IPS-20b (cell line): ENCODE data around the gene LIN37.
"Not testable (repeated sequence)": the region's sequence is repeated elsewhere in the genome, so short reads cannot be mapped to it uniquely, and the experiment has no call there.

Experiments used
- H3K27ac ChIP-seq: one replicate; pipeline ENCODE4 v1.5.1; 2013; ENCODE audit warnings: low read length
- H3K27me3 ChIP-seq: 2 replicates; pipeline ENCODE4 v1.6.1; 2013; ENCODE audit warnings: mild to moderate bottlenecking, low read length, inconsistent platforms; ENCODE audit not compliant: insufficient read depth
- H3K36me3 ChIP-seq: 2 replicates; pipeline ENCODE4 v1.6.1; 2013; ENCODE audit warnings: low read depth, mild to moderate bottlenecking, inconsistent platforms, low read length, moderate library complexity; ENCODE audit not compliant: insufficient read depth
- H3K4me1 ChIP-seq: 2 replicates; pipeline ENCODE4 v1.6.1; 2013; ENCODE audit warnings: mild to moderate bottlenecking, control low read depth, inconsistent platforms, low read length, moderate library complexity; ENCODE audit not compliant: insufficient read depth
- H3K4me3 ChIP-seq: 2 replicates; pipeline ENCODE4 v1.5.1; 2013; ENCODE audit warnings: mild to moderate bottlenecking, low read length, inconsistent platforms
- H3K9ac ChIP-seq: 2 replicates; pipeline ENCODE4 v1.6.1; 2013; ENCODE audit warnings: low read depth, mild to moderate bottlenecking, inconsistent platforms, low read length, moderate library complexity
- H3K9me3 ChIP-seq: 2 replicates; pipeline ENCODE4 v1.6.1; 2013; ENCODE audit warnings: mild to moderate bottlenecking, low read depth, low read length, inconsistent platforms; ENCODE audit not compliant: insufficient read depth

Gene LIN37

GRCh38 chr19:35757749-35758608, 9.6 kb downstream of the LIN37 start, which contains the start of gene PROSER3:
Gene PROSER3, plus strand, starts transcription at chr19:35758176. Its CDS starts 40 bp downstream, at chr19:35758216.
- peaks cover 22% of the 10 kb centered on the region for H3K36me3 ChIP-seq
- H3K4me3 ChIP-seq: peak within 1 kb of the TSS; percentile 100
- H3K27ac ChIP-seq: peak within 1 kb of the TSS; percentile 99
- H3K4me1 ChIP-seq: peaks cover 3% of the 10 kb centered on the region; the same call in 1 of the 2 replicates
- H3K9me3 ChIP-seq: no peaks in the 10 kb centered on the region
- H3K27me3 ChIP-seq: peaks cover 17% of the 10 kb centered on the region; the same call in 1 of the 2 replicates
- peak within 1 kb of the TSS; percentile 97 for H3K9ac ChIP-seq

GRCh38 chr19:35759697-35760096, 11.3 kb downstream of the LIN37 start:
- Histone ChIP-seq H3K36me3 (peaks cover 24% of the 10 kb centered on the region), H3K9ac (no peak overlapping the region), H3K4me1 (peaks cover 3% of the 10 kb centered on the region; the same call in 1 of the 2 replicates), H3K27ac (no peak overlapping the region), H3K27me3 (peaks cover 16% of the 10 kb centered on the region; the same call in 1 of the 2 replicates), H3K9me3 (no peaks in the 10 kb centered on the region), H3K4me3 (no peak overlapping the region)

- H3K27ac ChIP-seq: no peak overlapping the region
- H3K27me3 ChIP-seq: peaks cover 5% of the 10 kb centered on the region; the same call in 1 of the 2 replicates
- no peak overlapping the region for H3K4me3 ChIP-seq
- no peak overlapping the region for H3K9ac ChIP-seq
- H3K36me3 ChIP-seq: peaks cover 30% of the 10 kb centered on the region
- no peaks in the 10 kb centered on the region for H3K9me3 ChIP-seq
- H3K4me1 ChIP-seq: no peaks in the 10 kb centered on the region; the same call in 1 of the 2 replicates
Measured at GRCh38 chr19:35760711-35761349, 12.5 kb downstream of the LIN37 start.

GRCh38 chr19:35764432-35765315, 16.3 kb downstream of the LIN37 start:
- Histone ChIP-seq H3K27ac (no peak overlapping the region), H3K27me3 (no peaks in the 10 kb centered on the region), H3K4me3 (no peak overlapping the region), H3K4me1 (no peaks in the 10 kb centered on the region; the same call in 1 of the 2 replicates), H3K9ac (no peak overlapping the region), H3K36me3 (peaks cover 33% of the 10 kb centered on the region), H3K9me3 (no peaks in the 10 kb centered on the region)

- no peak overlapping the region for H3K4me3 ChIP-seq
- H3K27me3 ChIP-seq: no peaks in the 10 kb centered on the region; the same call in 1 of the 2 replicates
- no peak overlapping the region for H3K9ac ChIP-seq
- H3K27ac ChIP-seq: no peak overlapping the region
- H3K9me3 ChIP-seq: no peaks in the 10 kb centered on the region
- H3K36me3 ChIP-seq: peaks cover 21% of the 10 kb centered on the region
- no peaks in the 10 kb centered on the region; the same call in 1 of the 2 replicates for H3K4me1 ChIP-seq
Measured at GRCh38 chr19:35766571-35767104, 18.3 kb downstream of the LIN37 start.

GRCh38 chr19:35767288-35768081, 19.1 kb downstream of the LIN37 start:
- Histone ChIP-seq H3K36me3 (peaks cover 13% of the 10 kb centered on the region), H3K27ac (no peak overlapping the region), H3K4me3 (no peak overlapping the region), H3K27me3 (peaks cover under 1% of the 10 kb centered on the region; the same call in 1 of the 2 replicates), H3K4me1 (no peaks in the 10 kb centered on the region; the same call in 1 of the 2 replicates), H3K9me3 (no peaks in the 10 kb centered on the region), H3K9ac (no peak overlapping the region)

GRCh38 chr19:35768082-35768421, 19.7 kb downstream of the LIN37 start:
- H3K36me3 ChIP-seq: peaks cover 13% of the 10 kb centered on the region
- no peaks in the 10 kb centered on the region for H3K9me3 ChIP-seq
- peaks cover 6% of the 10 kb centered on the region for H3K27me3 ChIP-seq
- no peak overlapping the region for H3K27ac ChIP-seq
- no peaks in the 10 kb centered on the region; the same call in 1 of the 2 replicates for H3K4me1 ChIP-seq
- H3K4me3 ChIP-seq: no peak overlapping the region
- no peak overlapping the region for H3K9ac ChIP-seq

- H3K27me3 ChIP-seq: peaks cover 29% of the 10 kb centered on the region
- not testable (repeated sequence) for H3K4me3 ChIP-seq, H3K36me3 ChIP-seq, H3K9me3 ChIP-seq, H3K4me1 ChIP-seq, H3K27ac ChIP-seq, H3K9ac ChIP-seq
Measured at GRCh38 chr19:35772362-35772761, 24.0 kb downstream of the LIN37 start.

- Histone ChIP-seq H3K27ac (no peak overlapping the region), H3K4me3 (no peak overlapping the region), H3K36me3 (peaks cover 5% of the 10 kb centered on the region), H3K4me1 (peaks cover 8% of the 10 kb centered on the region; the same call in 1 of the 2 replicates), H3K9me3 (no peaks in the 10 kb centered on the region), H3K9ac (no peak overlapping the region), H3K27me3 (peaks cover 38% of the 10 kb centered on the region)
Measured at GRCh38 chr19:35773020-35773806, 24.8 kb downstream of the LIN37 start.
